PFSK-1 (cell line): Measurements from ENCODE around the gene GDF11.

Experiments used
- POLR2AphosphoS5 ChIP-seq: IDR thresholded peaks from 2 replicates; pipeline ENCODE4 v1.6.1; 2012; ENCODE audit warnings: low read depth, mild to moderate bottlenecking, control low read depth, low read length, moderate library complexity
- SIN3A ChIP-seq: IDR thresholded peaks from 2 replicates; pipeline ENCODE4 v1.6.1; 2012; ENCODE audit warnings: mild to moderate bottlenecking, low read length, moderate library complexity, borderline replicate concordance; ENCODE audit not compliant: insufficient read depth
- TAF1 ChIP-seq: IDR thresholded peaks from 2 replicates; pipeline ENCODE4 v1.6.1; 2012; ENCODE audit warnings: low read length, control low read depth, borderline replicate concordance; ENCODE audit not compliant: insufficient read depth
- TF ChIP-seq, protein P1 (sequence below), 2 experiments: IDR thresholded peaks; 2 replicates each; pipeline versions ENCODE4 v1.6.1 to v1.8.0; 2011 to 2012; ENCODE audit warnings: low read depth in 2 of 2, low read length in 2 of 2, control low read depth in 1 of 2, inconsistent platforms in 1 of 2, mild to moderate bottlenecking in 1 of 2, moderate library complexity in 1 of 2; ENCODE audit not compliant: insufficient read depth in 1 of 2

DNA sequence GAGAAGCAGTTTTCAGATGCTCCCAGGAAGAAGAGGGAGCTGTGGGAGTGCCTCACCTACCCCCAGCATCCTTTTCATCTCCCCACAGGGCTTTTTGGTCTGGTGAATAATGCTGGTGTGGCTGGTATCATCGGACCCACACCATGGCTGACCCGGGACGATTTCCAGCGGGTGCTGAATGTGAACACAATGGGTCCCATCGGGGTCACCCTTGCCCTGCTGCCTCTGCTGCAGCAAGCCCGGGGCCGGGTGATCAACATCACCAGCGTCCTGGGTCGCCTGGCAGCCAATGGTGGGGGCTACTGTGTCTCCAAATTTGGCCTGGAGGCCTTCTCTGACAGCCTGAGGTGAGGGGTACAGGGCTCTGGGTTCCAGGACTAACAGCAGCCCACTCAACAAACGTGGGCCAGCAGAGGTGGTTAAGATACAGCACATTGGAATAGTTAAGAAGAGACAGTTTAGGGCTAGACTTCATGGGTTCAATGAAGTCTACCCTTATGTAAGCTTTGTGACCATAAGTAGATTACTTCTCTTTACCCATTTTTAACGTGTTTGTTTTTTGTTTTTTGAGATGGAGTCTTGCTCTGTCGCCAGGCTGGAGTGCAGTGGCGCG lies 21.2 kb upstream of the GDF11 start:
- TF ChIP-seq TAF1 (no peak), POLR2AphosphoS5 (no peak; the same call in 1 of the 2 replicates), SIN3A (no peak)
- TF ChIP-seq, protein P1, sequence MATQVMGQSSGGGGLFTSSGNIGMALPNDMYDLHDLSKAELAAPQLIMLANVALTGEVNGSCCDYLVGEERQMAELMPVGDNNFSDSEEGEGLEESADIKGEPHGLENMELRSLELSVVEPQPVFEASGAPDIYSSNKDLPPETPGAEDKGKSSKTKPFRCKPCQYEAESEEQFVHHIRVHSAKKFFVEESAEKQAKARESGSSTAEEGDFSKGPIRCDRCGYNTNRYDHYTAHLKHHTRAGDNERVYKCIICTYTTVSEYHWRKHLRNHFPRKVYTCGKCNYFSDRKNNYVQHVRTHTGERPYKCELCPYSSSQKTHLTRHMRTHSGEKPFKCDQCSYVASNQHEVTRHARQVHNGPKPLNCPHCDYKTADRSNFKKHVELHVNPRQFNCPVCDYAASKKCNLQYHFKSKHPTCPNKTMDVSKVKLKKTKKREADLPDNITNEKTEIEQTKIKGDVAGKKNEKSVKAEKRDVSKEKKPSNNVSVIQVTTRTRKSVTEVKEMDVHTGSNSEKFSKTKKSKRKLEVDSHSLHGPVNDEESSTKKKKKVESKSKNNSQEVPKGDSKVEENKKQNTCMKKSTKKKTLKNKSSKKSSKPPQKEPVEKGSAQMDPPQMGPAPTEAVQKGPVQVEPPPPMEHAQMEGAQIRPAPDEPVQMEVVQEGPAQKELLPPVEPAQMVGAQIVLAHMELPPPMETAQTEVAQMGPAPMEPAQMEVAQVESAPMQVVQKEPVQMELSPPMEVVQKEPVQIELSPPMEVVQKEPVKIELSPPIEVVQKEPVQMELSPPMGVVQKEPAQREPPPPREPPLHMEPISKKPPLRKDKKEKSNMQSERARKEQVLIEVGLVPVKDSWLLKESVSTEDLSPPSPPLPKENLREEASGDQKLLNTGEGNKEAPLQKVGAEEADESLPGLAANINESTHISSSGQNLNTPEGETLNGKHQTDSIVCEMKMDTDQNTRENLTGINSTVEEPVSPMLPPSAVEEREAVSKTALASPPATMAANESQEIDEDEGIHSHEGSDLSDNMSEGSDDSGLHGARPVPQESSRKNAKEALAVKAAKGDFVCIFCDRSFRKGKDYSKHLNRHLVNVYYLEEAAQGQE (IDR thresholded peaks at IDR 0.05; ENCODE audit: insufficient read depth in 1 of 2, low read depth in 2 of 2, low read length in 2 of 2), result no peak
